Activated CD4-positive, alpha-beta T cell treated with anti-CD3 and anti-CD28 coated beads, Interleukin-2, amount 10 ng/mL, durations not matched to agents 24 days and 14 days (primary cell): ENCODE data around the gene HOPX. TPM values are rescaled to one million over a fixed set of nuclear protein-coding genes. Genes with fewer than 3 reads are reported as not detected.
A peak's percentile ranks its signal among the peaks of the same experiment; 100 is the strongest.
"Not testable (repeated sequence)": the region's sequence is repeated elsewhere in the genome, so short reads cannot be mapped to it uniquely, and the experiment has no call there.

Experiments
- DNase-seq: peaks from one replicate; pipeline ENCODE4 v3.0.0; 2022
- H3K27ac Mint-ChIP-seq: one replicate; pipeline ENCODE4 v1.8.0; 2022; ENCODE audit warnings: mild to moderate bottlenecking, mixed read lengths
- H3K27me3 Mint-ChIP-seq: one replicate; pipeline ENCODE4 v1.8.0; 2022; ENCODE audit warnings: mixed read lengths
- H3K36me3 Mint-ChIP-seq: one replicate; pipeline ENCODE4 v1.8.0; 2022; ENCODE audit warnings: low read depth, mild to moderate bottlenecking, mixed read lengths
- H3K4me1 Mint-ChIP-seq: one replicate; pipeline ENCODE4 v1.8.0; 2021; ENCODE audit warnings: mixed read lengths
- H3K4me3 Mint-ChIP-seq: one replicate; pipeline ENCODE4 v1.8.0; 2022; ENCODE audit warnings: mild to moderate bottlenecking, moderate library complexity, mixed read lengths
- H3K9me3 Mint-ChIP-seq: one replicate; pipeline ENCODE4 v1.8.0; 2021; ENCODE audit warnings: mixed read lengths
- intact Hi-C: fragments of 100-400 bp; cut with micrococcal nuclease; formaldehyde crosslinking; loops from one replicate; pipeline ENCODE4 v1.15.1; 2023
- total RNA-seq: library from RNA; stranded (reverse); gene quantifications from 2 replicates; pipeline ENCODE4 v1.2.3, GENCODE V29; 2022

Gene HOPX
- total RNA-seq, 1 donor from 2014 or later: 88.5 TPM

- intact Hi-C loops: no loop called here
- Mint-ChIP-seq H3K36me3 (no peaks in the 10 kb centered on the region), H3K27ac (no peak overlapping the region), H3K27me3 (peaks cover 12% of the 10 kb centered on the region), H3K9me3 (no peaks in the 10 kb centered on the region), H3K4me3 (no peak overlapping the region), H3K4me1 (peaks cover 2% of the 10 kb centered on the region)
- no peak for DNase-seq
Measured at GRCh38 chr4:56699537-56700105, 18.5 kb upstream of the HOPX start.

- DNase-seq: no peak
- Mint-ChIP-seq H3K9me3 (no peaks in the 10 kb centered on the region), H3K36me3 (no peaks in the 10 kb centered on the region), H3K27me3 (peaks cover 12% of the 10 kb centered on the region), H3K4me3 (no peak overlapping the region), H3K27ac (no peak overlapping the region), H3K4me1 (peaks cover 2% of the 10 kb centered on the region)
- intact Hi-C loops: no loop called here
Measured at GRCh38 chr4:56698329-56698728, 17.2 kb upstream of the HOPX start.

- H3K4me1 Mint-ChIP-seq: peaks cover 2% of the 10 kb centered on the region
- H3K9me3 Mint-ChIP-seq: no peaks in the 10 kb centered on the region
- H3K36me3 Mint-ChIP-seq: no peaks in the 10 kb centered on the region
Measured at GRCh38 chr4:56696056-56696455, 15.0 kb upstream of the HOPX start.

GRCh38 chr4:56693476-56693875 is 12.4 kb upstream of the HOPX start:
- peaks cover 25% of the 10 kb centered on the region for H3K27me3 Mint-ChIP-seq
- DNase-seq, H3K4me3 Mint-ChIP-seq, H3K36me3 Mint-ChIP-seq, intact Hi-C loops, H3K9me3 Mint-ChIP-seq, H3K4me1 Mint-ChIP-seq, H3K27ac Mint-ChIP-seq: not testable (repeated sequence)

More at GRCh38 chr4:56696056-56696455, 15.0 kb upstream of the HOPX start:
- no peak for DNase-seq
- H3K27ac Mint-ChIP-seq: no peak overlapping the region
- peaks cover 21% of the 10 kb centered on the region for H3K27me3 Mint-ChIP-seq
- H3K4me3 Mint-ChIP-seq: no peak overlapping the region
- intact Hi-C loops: no loop called here

- intact Hi-C loops: no loop called here
- peaks cover 24% of the 10 kb centered on the region for H3K27me3 Mint-ChIP-seq
- H3K36me3 Mint-ChIP-seq: no peaks in the 10 kb centered on the region
- no peak overlapping the region for H3K27ac Mint-ChIP-seq
- no peaks in the 10 kb centered on the region for H3K4me1 Mint-ChIP-seq
- no peaks in the 10 kb centered on the region for H3K9me3 Mint-ChIP-seq
- no peak overlapping the region for H3K4me3 Mint-ChIP-seq
- DNase-seq: no peak
Measured at GRCh38 chr4:56692576-56692975, 11.5 kb upstream of the HOPX start.

GRCh38 chr4:56691425-56691824 is 10.3 kb upstream of the HOPX start:
- Mint-ChIP-seq H3K27ac (no peak overlapping the region), H3K9me3 (no peaks in the 10 kb centered on the region), H3K4me3 (no peak overlapping the region), H3K36me3 (no peaks in the 10 kb centered on the region), H3K27me3 (peaks cover 31% of the 10 kb centered on the region), H3K4me1 (no peaks in the 10 kb centered on the region)
- no peak for DNase-seq
- intact Hi-C loops: no loop called here

- intact Hi-C loops: no loop called here
- H3K27ac Mint-ChIP-seq: no peak overlapping the region
- no peaks in the 10 kb centered on the region for H3K4me1 Mint-ChIP-seq
Measured at GRCh38 chr4:56690393-56690792, 9.3 kb upstream of the HOPX start.

GRCh38 chr4:56689201-56689969 is 8.3 kb upstream of the HOPX start:
- intact Hi-C loops: no loop called here
- Mint-ChIP-seq H3K9me3 (no peaks in the 10 kb centered on the region), H3K27ac (no peak overlapping the region), H3K27me3 (peaks cover 40% of the 10 kb centered on the region), H3K4me1 (no peaks in the 10 kb centered on the region), H3K36me3 (no peaks in the 10 kb centered on the region), H3K4me3 (no peak overlapping the region)
- no peak for DNase-seq

More at GRCh38 chr4:56690393-56690792, 9.3 kb upstream of the HOPX start:
- H3K4me3 Mint-ChIP-seq: no peak overlapping the region
- H3K27me3 Mint-ChIP-seq: peaks cover 31% of the 10 kb centered on the region
- no peaks in the 10 kb centered on the region for H3K9me3 Mint-ChIP-seq
- no peak for DNase-seq
- H3K36me3 Mint-ChIP-seq: no peaks in the 10 kb centered on the region

- H3K27me3 Mint-ChIP-seq: peaks cover 52% of the 10 kb centered on the region
- H3K27ac Mint-ChIP-seq: no peak overlapping the region
- intact Hi-C loops: no loop called here
- H3K4me3 Mint-ChIP-seq: no peak overlapping the region
- no peak for DNase-seq
- H3K9me3 Mint-ChIP-seq: no peaks in the 10 kb centered on the region
- no peaks in the 10 kb centered on the region for H3K36me3 Mint-ChIP-seq
- no peaks in the 10 kb centered on the region for H3K4me1 Mint-ChIP-seq
Measured at GRCh38 chr4:56688094-56688647, 7.1 kb upstream of the HOPX start.

- Mint-ChIP-seq H3K9me3 (no peaks in the 10 kb centered on the region), H3K27ac (no peak overlapping the region), H3K4me1 (peaks cover 4% of the 10 kb centered on the region), H3K27me3 (peaks cover 55% of the 10 kb centered on the region), H3K4me3 (no peak overlapping the region), H3K36me3 (no peaks in the 10 kb centered on the region)
- intact Hi-C loops: no loop called here
- DNase-seq: no peak
Measured at GRCh38 chr4:56686537-56687231, 5.6 kb upstream of the HOPX start.

GRCh38 chr4:56684320-56685050 is 3.4 kb upstream of the HOPX start:
- H3K36me3 Mint-ChIP-seq: no peaks in the 10 kb centered on the region
- H3K4me3 Mint-ChIP-seq: no peak overlapping the region
- H3K27me3 Mint-ChIP-seq: peaks cover 62% of the 10 kb centered on the region
- H3K27ac Mint-ChIP-seq: no peak overlapping the region
- DNase-seq: no peak
- no peaks in the 10 kb centered on the region for H3K9me3 Mint-ChIP-seq
- peaks cover 20% of the 10 kb centered on the region for H3K4me1 Mint-ChIP-seq
- intact Hi-C loops: loop anchor here (5.0 kb wide), 1 partner anchor 73 kb away; no protein-coding TSS in a partner anchor

- Mint-ChIP-seq H3K27me3 (peaks cover 57% of the 10 kb centered on the region), H3K27ac (no peak overlapping the region), H3K9me3 (no peaks in the 10 kb centered on the region), H3K36me3 (no peaks in the 10 kb centered on the region), H3K4me1 (peaks cover 20% of the 10 kb centered on the region), H3K4me3 (no peak overlapping the region)
- DNase-seq: no peak
- intact Hi-C loops: loop anchor here (5.0 kb wide), 1 partner anchor 74 kb away; no protein-coding TSS in a partner anchor
Measured at GRCh38 chr4:56683455-56683854, 2.4 kb upstream of the HOPX start.

- Mint-ChIP-seq H3K4me3 (peak overlapping the region; percentile 52), H3K9me3 (no peaks in the 10 kb centered on the region), H3K27ac (peak overlapping the region; percentile 38), H3K27me3 (peaks cover 56% of the 10 kb centered on the region), H3K4me1 (peaks cover 20% of the 10 kb centered on the region), H3K36me3 (no peaks in the 10 kb centered on the region)
- intact Hi-C loops: loop anchor here (1.0 to 5.0 kb wide), 7 partner anchors 28 to 148 kb away; no protein-coding TSS in a partner anchor
- DNase-seq: no peak
Measured at GRCh38 chr4:56681853-56682525, 893 bp upstream of the HOPX start.
